Mesenchymal stem cell (in vitro differentiated cells and primary cell): ENCODE data around the gene RFX2.

ENCODE experiments used
- DNase-seq: peaks from one replicate; pipeline ENCODE4 v3.0.0-alpha.2; 2013
- H2AFZ ChIP-seq: one replicate; pipeline ENCODE4 v1.6.1; 2013; ENCODE audit warnings: low read depth, mild to moderate bottlenecking, control low read depth, inconsistent platforms, low read length, moderate library complexity
- H2AK5ac ChIP-seq: 2 replicates; pipeline ENCODE4 v1.6.1; 2013; ENCODE audit warnings: low read length, moderate library complexity, mild to moderate bottlenecking, inconsistent platforms; ENCODE audit not compliant: severe bottlenecking
- H2BK120ac ChIP-seq: one replicate; pipeline ENCODE4 v1.6.1; 2013; ENCODE audit warnings: low read depth, mild to moderate bottlenecking, inconsistent platforms, low read length, moderate library complexity
- H2BK12ac ChIP-seq, 2 experiments: one replicate each; pipeline ENCODE4 v1.6.1; 2013; ENCODE audit warnings: inconsistent platforms in 2 of 2, low read length in 2 of 2, mild to moderate bottlenecking in 2 of 2, moderate library complexity in 2 of 2, control low read depth in 1 of 2
- H2BK15ac ChIP-seq: one replicate; pipeline ENCODE4 v1.6.1; 2013; ENCODE audit warnings: mild to moderate bottlenecking, low read depth, inconsistent platforms; ENCODE audit not compliant: poor library complexity, severe bottlenecking
- H2BK5ac ChIP-seq: 2 replicates; pipeline ENCODE4 v1.6.1; 2013; ENCODE audit warnings: low read depth, mild to moderate bottlenecking, low read length, control low read depth, inconsistent platforms; ENCODE audit not compliant: poor library complexity, severe bottlenecking
- H3K14ac ChIP-seq, 2 experiments: one replicate each; pipeline ENCODE4 v1.6.1; 2013; ENCODE audit warnings: inconsistent platforms in 2 of 2, low read length in 2 of 2, control low read depth in 1 of 2, mild to moderate bottlenecking in 1 of 2, moderate library complexity in 1 of 2
- H3K18ac ChIP-seq, 2 experiments: one replicate each; pipeline ENCODE4 v1.6.1; 2013; ENCODE audit warnings: inconsistent platforms in 2 of 2, low read length in 2 of 2, control low read depth in 1 of 2, low read depth in 1 of 2, mild to moderate bottlenecking in 1 of 2
- H3K23ac ChIP-seq, 2 experiments: one replicate each; pipeline ENCODE4 v1.6.1; 2013; ENCODE audit warnings: inconsistent platforms in 2 of 2, low read length in 2 of 2, mild to moderate bottlenecking in 2 of 2, moderate library complexity in 2 of 2, control low read depth in 1 of 2
- H3K27ac ChIP-seq: 2 replicates; pipeline ENCODE4 v1.5.1; 2013; ENCODE audit warnings: mild to moderate bottlenecking, moderate library complexity, low read length, control low read depth, inconsistent platforms; ENCODE audit not compliant: poor library complexity, severe bottlenecking
- H3K27me3 ChIP-seq, 2 experiments: 2 replicates each; pipeline versions ENCODE4 v1.6.1 to v1.7.0; 2013; ENCODE audit warnings: low read length in 2 of 2, mild to moderate bottlenecking in 2 of 2, moderate library complexity in 2 of 2, control low read depth in 1 of 2, inconsistent platforms in 1 of 2; ENCODE audit not compliant: control insufficient read depth in 1 of 2, insufficient read depth in 1 of 2
- H3K36me3 ChIP-seq, 2 experiments: 2 replicates each; pipeline versions ENCODE4 v1.6.1 to v1.7.0; 2013; ENCODE audit warnings: low read length in 2 of 2, control low read depth in 1 of 2, inconsistent platforms in 1 of 2, low read depth in 1 of 2, mild to moderate bottlenecking in 1 of 2; ENCODE audit not compliant: insufficient read depth in 2 of 2, control insufficient read depth in 1 of 2
- H3K4ac ChIP-seq, 2 experiments: one replicate each; pipeline ENCODE4 v1.6.1; 2013; ENCODE audit warnings: inconsistent platforms in 2 of 2, low read length in 2 of 2, mild to moderate bottlenecking in 2 of 2, moderate library complexity in 2 of 2, control low read depth in 1 of 2, low read depth in 1 of 2
- H3K4me1 ChIP-seq: 2 replicates; pipeline ENCODE4 v1.6.1; 2013; ENCODE audit warnings: low read depth, low read length, control low read depth; ENCODE audit not compliant: control insufficient read depth, insufficient read depth
- H3K4me2 ChIP-seq: 2 replicates; pipeline ENCODE4 v1.6.1; 2013; ENCODE audit warnings: low read length, mild to moderate bottlenecking, inconsistent platforms; ENCODE audit not compliant: poor library complexity, severe bottlenecking
- H3K4me3 ChIP-seq, 2 experiments: 2 replicates each; pipeline versions ENCODE4 v1.5.1 to v1.7.0; 2013; ENCODE audit warnings: low read length in 2 of 2, mild to moderate bottlenecking in 2 of 2, control low read depth in 1 of 2, low read depth in 1 of 2; ENCODE audit not compliant: insufficient read depth in 1 of 2
- H3K79me1 ChIP-seq: replicated peaks from 2 replicates; pipeline ENCODE4 v1.6.1; 2013; ENCODE audit warnings: mild to moderate bottlenecking, control low read depth, low read length, inconsistent platforms; ENCODE audit not compliant: poor library complexity, severe bottlenecking
- H3K9ac ChIP-seq: 2 replicates; pipeline ENCODE4 v1.7.0; 2013; ENCODE audit warnings: mild to moderate bottlenecking, low read length, moderate library complexity
- H3K9me3 ChIP-seq: 2 replicates; pipeline ENCODE4 v1.7.0; 2013; ENCODE audit warnings: mild to moderate bottlenecking, low read length; ENCODE audit not compliant: control insufficient read depth
- H4K8ac ChIP-seq: one replicate; pipeline ENCODE4 v1.6.1; 2013; ENCODE audit warnings: inconsistent platforms, mild to moderate bottlenecking, low read length, moderate library complexity
- H4K91ac ChIP-seq: one replicate; pipeline ENCODE4 v1.6.1; 2013; ENCODE audit warnings: mild to moderate bottlenecking, low read length, inconsistent platforms
- WGBS: methylation state at CpG from one replicate; pipeline ENCODE4 v1.1.7; 2013; ENCODE audit warnings: mixed read lengths; 5-methylcytosine and 5-hydroxymethylcytosine counted together

Gene RFX2

GRCh38 chr19:6000228-6000847 lies 110.0 kb downstream of the RFX2 start:
- Histone ChIP-seq H3K4me1 (peaks cover 3% of the 10 kb centered on the region), H3K14ac (no peak overlapping the region), H3K4ac (no peak overlapping the region), H3K4me3 (no peak overlapping the region), H2AK5ac (no peak overlapping the region), H3K36me3 (peaks cover 22 to 86% of the 10 kb centered on the region in 2 experiments), H4K8ac (no peak overlapping the region), H3K27ac (no peak overlapping the region), H2BK120ac (no peak overlapping the region), H3K9me3 (no peaks in the 10 kb centered on the region), H2BK12ac (no peak overlapping the region), H3K18ac (no peak overlapping the region), H3K23ac (no peak overlapping the region), H2AFZ (no peak overlapping the region), H3K27me3 (no peaks in the 10 kb centered on the region), H2BK5ac (no peak overlapping the region), H4K91ac (no peak overlapping the region), H3K9ac (no peak overlapping the region), H2BK15ac (no peak overlapping the region), H3K4me2 (no peak overlapping the region), H3K79me1 (no peaks in the 10 kb centered on the region)
- no peak for DNase-seq
- 89% methylated on average over 6 of the region's 7 CpGs for WGBS

- H2AK5ac ChIP-seq, result no peak overlapping the region
- H3K4me3 ChIP-seq, result no peak overlapping the region
- H3K79me1 ChIP-seq, result no peaks in the 10 kb centered on the region
- no peaks in the 10 kb centered on the region for H3K27me3 ChIP-seq
- H3K9ac ChIP-seq, result no peak overlapping the region
- no peak for DNase-seq
- H3K36me3 ChIP-seq, result peaks cover 28 to 82% of the 10 kb centered on the region in 2 experiments
- H3K27ac ChIP-seq, result no peak overlapping the region
- H2BK12ac ChIP-seq, result no peak overlapping the region
- peaks cover 3% of the 10 kb centered on the region for H3K4me1 ChIP-seq
- no peak overlapping the region for H3K4me2 ChIP-seq
- 98% methylated on average over 6 of the region's 6 CpGs for WGBS
- no peak overlapping the region for H3K23ac ChIP-seq
- H2AFZ ChIP-seq, result no peak overlapping the region
- no peak overlapping the region for H3K4ac ChIP-seq
- no peak overlapping the region for H3K14ac ChIP-seq
- H4K91ac ChIP-seq, result no peak overlapping the region
- H2BK5ac ChIP-seq, result no peak overlapping the region
- no peaks in the 10 kb centered on the region for H3K9me3 ChIP-seq
- H4K8ac ChIP-seq, result no peak overlapping the region
- H2BK15ac ChIP-seq, result no peak overlapping the region
- no peak overlapping the region for H2BK120ac ChIP-seq
- no peak overlapping the region for H3K18ac ChIP-seq
Observed at GRCh38 chr19:5999693-6000092, 110.6 kb downstream of the RFX2 start.

GRCh38 chr19:5997371-5997770 lies 112.9 kb downstream of the RFX2 start:
- Histone ChIP-seq H2BK15ac (no peak overlapping the region), H2BK12ac (no peak overlapping the region), H2AK5ac (no peak overlapping the region), H3K18ac (no peak overlapping the region), H2AFZ (no peak overlapping the region), H3K4ac (no peak overlapping the region), H3K36me3 (peaks cover 23 to 75% of the 10 kb centered on the region in 2 experiments), H2BK5ac (no peak overlapping the region), H3K23ac (no peak overlapping the region), H3K14ac (no peak overlapping the region), H3K27ac (no peak overlapping the region), H3K4me3 (no peak overlapping the region), H3K4me2 (no peak overlapping the region), H3K79me1 (no peaks in the 10 kb centered on the region), H3K9me3 (no peaks in the 10 kb centered on the region), H4K91ac (no peak overlapping the region), H3K27me3 (no peaks in the 10 kb centered on the region), H3K9ac (no peak overlapping the region), H4K8ac (no peak overlapping the region), H2BK120ac (no peak overlapping the region), H3K4me1 (no peaks in the 10 kb centered on the region)
- WGBS, result 76% methylated on average over 17 of the region's 17 CpGs
- no peak for DNase-seq

- Histone ChIP-seq H2AFZ (no peak overlapping the region), H2BK5ac (no peak overlapping the region), H3K18ac (no peak overlapping the region), H3K27me3 (no peaks in the 10 kb centered on the region), H3K4me2 (no peak overlapping the region), H2BK120ac (no peak overlapping the region), H3K27ac (no peak overlapping the region), H3K9ac (no peak overlapping the region), H3K23ac (no peak overlapping the region), H2BK15ac (no peak overlapping the region), H4K91ac (no peak overlapping the region), H3K4ac (no peak overlapping the region), H3K4me1 (no peaks in the 10 kb centered on the region), H2BK12ac (no peak overlapping the region), H3K36me3 (peaks cover 21 to 75% of the 10 kb centered on the region in 2 experiments), H3K14ac (no peak overlapping the region), H3K79me1 (no peaks in the 10 kb centered on the region), H2AK5ac (no peak overlapping the region), H4K8ac (no peak overlapping the region), H3K4me3 (no peak overlapping the region), H3K9me3 (no peaks in the 10 kb centered on the region)
- WGBS, result 93% methylated on average over 37 of the region's 37 CpGs
- DNase-seq, result no peak
Observed at GRCh38 chr19:5996623-5997320, 113.5 kb downstream of the RFX2 start.
